ENCODE measurements around the gene RASGEF1C. TPM values are rescaled to one million over a fixed set of nuclear protein-coding genes. Genes with fewer than 3 reads are reported as not detected.

Gene RASGEF1C
- total RNA-seq, 2 donors from 2014 or later: 0.17 TPM; not detected in 1

- no peak for DNase-seq
- ATAC-seq: no peak
- intact Hi-C loops (cut with DNase I, micrococcal nuclease): no loop called here
These were observed 152.9 kb downstream of the RASGEF1C start for GRCh38 chr5:180056153-180056552.

- DNase-seq: no peak
- intact Hi-C loops (cut with DNase I, micrococcal nuclease): no loop called here
These were observed 154.8 kb downstream of the RASGEF1C start for GRCh38 chr5:180054226-180054625.

GRCh38 chr5:180053061-180053602 is 155.9 kb downstream of the RASGEF1C start:
- DNase-seq: no peak
- intact Hi-C loops (cut with DNase I, micrococcal nuclease): no loop called here
- no peak for ATAC-seq

More at GRCh38 chr5:180054226-180054625, 154.8 kb downstream of the RASGEF1C start:
- no peak for ATAC-seq

- intact Hi-C loops (cut with DNase I, micrococcal nuclease): no loop called here
- no peak for DNase-seq
These were observed 156.7 kb downstream of the RASGEF1C start for GRCh38 chr5:180052211-180052818.

More at GRCh38 chr5:180052211-180052818, 156.7 kb downstream of the RASGEF1C start:
- no peak for ATAC-seq

Other genes starting within 250 kb of the RASGEF1C start
- gene RNF130, start 137.5 kb downstream of the RASGEF1C start, total RNA-seq: 10 to 100 TPM; 39.7 to 52.1 TPM
- gene MAPK9, start 82.9 kb upstream of the RASGEF1C start, total RNA-seq: 10 to 100 TPM; 40.9 to 49.8 TPM
- gene GFPT2, start 144.1 kb upstream of the RASGEF1C start, total RNA-seq: 1 to 10 TPM; 1.5 to 2.8 TPM